ENCODE results near the gene CES3. TPM values are rescaled to one million over a fixed set of nuclear protein-coding genes. Genes with fewer than 3 reads are reported as not detected.
"Not testable (repeated sequence)": the region's sequence is repeated elsewhere in the genome, so short reads cannot be mapped to it uniquely, and the experiment has no call there.

Gene CES3
- total RNA-seq, 1 donor from 2014 or later: 9.0 TPM

- intact Hi-C loops (cut with micrococcal nuclease): loop anchor here (2.0 kb wide), 1 partner anchor 15 kb away; no protein-coding TSS in a partner anchor
Observed at GRCh38 chr16:66960270-66960669, 796 bp upstream of the CES3 start.

- intact Hi-C loops (cut with micrococcal nuclease): loop anchor here (1.0 to 2.0 kb wide), 2 partner anchors 13 to 15 kb away; no protein-coding TSS in a partner anchor
Observed at GRCh38 chr16:66961914-66962313, 848 bp downstream of the CES3 start.

- intact Hi-C loops (cut with micrococcal nuclease): no loop called here
Observed at GRCh38 chr16:66964049-66964448, 3.0 kb downstream of the CES3 start.

GRCh38 chr16:66968847-66969246 is 7.8 kb downstream of the CES3 start:
- intact Hi-C loops (cut with micrococcal nuclease): no loop called here

- intact Hi-C loops (cut with micrococcal nuclease): no loop called here
Observed at GRCh38 chr16:66970775-66971720, 10.0 kb downstream of the CES3 start.

- intact Hi-C loops (cut with micrococcal nuclease): no loop called here
Observed at GRCh38 chr16:66972983-66973382, 11.9 kb downstream of the CES3 start.

- intact Hi-C loops (cut with micrococcal nuclease): loop anchor here (2.0 kb wide), 1 partner anchor 13 kb away; the partner anchor contains the start of gene CES3
Observed at GRCh38 chr16:66973716-66974115, 12.7 kb downstream of the CES3 start.

GRCh38 chr16:66974156-66974931 is 13.3 kb downstream of the CES3 start:
- intact Hi-C loops (cut with micrococcal nuclease): loop anchor here (2.0 kb wide), 1 partner anchor 14 kb away; the partner anchor contains the start of gene CES3

GRCh38 chr16:66974932-66975246 is 13.8 kb downstream of the CES3 start:
- intact Hi-C loops (cut with micrococcal nuclease): loop anchor here (2.0 kb wide), 1 partner anchor 14 kb away; the partner anchor contains the start of gene CES3

GRCh38 chr16:66975302-66975893 is 14.3 kb downstream of the CES3 start:
- intact Hi-C loops (cut with micrococcal nuclease): loop anchor here (2.0 kb wide), 1 partner anchor 15 kb away; the partner anchor contains the start of gene CES3

- intact Hi-C loops (cut with micrococcal nuclease): loop anchor here (1.0 to 2.0 kb wide), 11 partner anchors 22 to 209 kb away; partner anchors contain the start of genes FBXL8, PHAF1 and TRADD
Observed at GRCh38 chr16:66976746-66977145, 15.7 kb downstream of the CES3 start.

- intact Hi-C loops (cut with micrococcal nuclease): loop anchor here (1.0 to 2.0 kb wide), 11 partner anchors 23 to 208 kb away; partner anchors contain the start of genes FBXL8, PHAF1 and TRADD
Observed at GRCh38 chr16:66977341-66978113, 16.5 kb downstream of the CES3 start.

- intact Hi-C loops (cut with micrococcal nuclease): no loop called here
Observed at GRCh38 chr16:66979011-66979717, 18.1 kb downstream of the CES3 start.

GRCh38 chr16:66983033-66983432 is 22.0 kb downstream of the CES3 start:
- intact Hi-C loops (cut with micrococcal nuclease): no loop called here

GRCh38 chr16:66984892-66985311 is 23.8 kb downstream of the CES3 start:
- intact Hi-C loops (cut with micrococcal nuclease): loop anchor here (1.0 to 2.0 kb wide), 4 partner anchors 16 to 174 kb away; partner anchors contain the start of genes CBFB, FBXL8 and TRADD

- intact Hi-C loops (cut with micrococcal nuclease): no loop called here
Observed at GRCh38 chr16:66986559-66986958, 25.5 kb downstream of the CES3 start.

GRCh38 chr16:66988197-66988788 is 27.2 kb downstream of the CES3 start, which contains the start of gene CES4A:
Gene CES4A, plus strand, starts transcription at chr16:66988589. Its CDS starts 184 bp downstream, at chr16:66988773.
- intact Hi-C loops (cut with micrococcal nuclease): no loop called here

- intact Hi-C loops (cut with micrococcal nuclease): no loop called here
Observed at GRCh38 chr16:66991545-66992077, 30.5 kb downstream of the CES3 start.

GRCh38 chr16:66993558-66993957 is 32.5 kb downstream of the CES3 start:
- intact Hi-C loops (cut with micrococcal nuclease): not testable (repeated sequence)
